CD4-positive, alpha-beta T cell treated with Interleukin-15 for 4 hours (primary cell): ENCODE data around the gene BMPR1A.

Experiments
- DNase-seq: peaks from one replicate; pipeline ENCODE4 v3.0.0-alpha.2; 2020; ENCODE audit warnings: low spot score

Gene BMPR1A

DNA sequence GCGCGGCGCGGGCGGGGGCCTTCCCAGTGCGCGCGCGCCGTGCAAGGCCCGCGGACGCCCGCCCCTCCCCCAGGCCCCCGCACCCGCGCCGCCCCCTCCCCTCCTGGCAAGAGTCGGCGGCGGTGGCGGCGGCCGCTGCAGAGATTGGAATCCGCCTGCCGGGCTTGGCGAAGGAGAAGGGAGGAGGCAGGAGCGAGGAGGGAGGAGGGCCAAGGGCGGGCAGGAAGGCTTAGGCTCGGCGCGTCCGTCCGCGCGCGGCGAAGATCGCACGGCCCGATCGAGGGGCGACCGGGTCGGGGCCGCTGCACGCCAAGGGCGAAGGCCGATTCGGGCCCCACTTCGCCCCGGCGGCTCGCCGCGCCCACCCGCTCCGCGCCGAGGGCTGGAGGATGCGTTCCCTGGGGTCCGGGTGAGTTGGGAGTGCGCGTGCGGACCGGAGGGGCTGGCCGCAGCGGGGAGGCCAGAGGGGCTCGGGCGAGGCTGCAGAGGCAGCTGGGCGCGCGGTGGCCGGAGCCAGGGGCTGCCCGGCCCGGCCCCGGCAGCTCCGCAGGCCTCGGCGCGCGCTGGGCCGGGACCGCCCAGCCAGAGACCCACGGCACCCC, at the start of gene BMPR1A:
BMPR1A (plus strand) TSS at position 109 of the 602 bp plus-strand sequence. CDS start 119,400 bp downstream, outside the sequence.
- no peak for DNase-seq

DNA sequence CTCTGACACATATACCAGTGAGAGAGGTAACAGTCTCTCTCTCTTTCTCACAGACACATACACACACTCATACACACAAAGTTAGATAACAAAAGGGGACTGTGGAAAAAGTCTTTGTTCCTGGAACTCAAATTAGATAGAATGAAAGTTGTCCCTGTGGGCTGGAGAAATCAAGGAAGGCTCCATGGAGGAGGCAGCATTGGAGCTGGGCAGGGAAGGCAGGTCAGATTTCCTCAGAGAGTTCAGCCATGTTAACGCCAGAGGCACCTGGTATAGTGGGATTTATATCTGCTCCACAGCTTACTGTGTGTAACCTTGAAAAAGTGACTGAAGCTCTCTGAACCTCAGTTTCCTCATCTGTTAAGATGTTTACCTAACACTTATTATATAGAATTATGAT, 49.4 kb upstream of the BMPR1A start:
- no peak for DNase-seq

DNA sequence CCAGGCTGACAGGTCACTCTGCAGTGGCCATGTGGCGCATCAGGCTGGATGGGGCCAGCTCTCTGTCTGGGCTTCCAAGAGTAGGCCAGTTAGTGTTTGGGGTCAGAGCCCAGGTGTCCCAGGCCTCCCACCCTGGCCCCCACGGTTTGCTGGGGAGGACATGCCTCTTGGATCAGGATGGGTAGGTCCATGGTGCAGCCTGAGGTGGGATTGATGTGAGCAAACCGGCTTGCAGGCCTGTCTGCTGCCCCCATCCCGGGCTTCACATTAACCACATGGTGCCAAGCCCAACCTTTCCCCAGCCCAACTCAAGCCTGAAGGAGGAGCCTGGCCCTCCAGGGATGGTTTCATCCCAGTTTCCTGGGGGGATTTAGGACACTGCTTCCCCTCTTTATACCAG, 48.9 kb upstream of the BMPR1A start:
- no peak for DNase-seq

DNA sequence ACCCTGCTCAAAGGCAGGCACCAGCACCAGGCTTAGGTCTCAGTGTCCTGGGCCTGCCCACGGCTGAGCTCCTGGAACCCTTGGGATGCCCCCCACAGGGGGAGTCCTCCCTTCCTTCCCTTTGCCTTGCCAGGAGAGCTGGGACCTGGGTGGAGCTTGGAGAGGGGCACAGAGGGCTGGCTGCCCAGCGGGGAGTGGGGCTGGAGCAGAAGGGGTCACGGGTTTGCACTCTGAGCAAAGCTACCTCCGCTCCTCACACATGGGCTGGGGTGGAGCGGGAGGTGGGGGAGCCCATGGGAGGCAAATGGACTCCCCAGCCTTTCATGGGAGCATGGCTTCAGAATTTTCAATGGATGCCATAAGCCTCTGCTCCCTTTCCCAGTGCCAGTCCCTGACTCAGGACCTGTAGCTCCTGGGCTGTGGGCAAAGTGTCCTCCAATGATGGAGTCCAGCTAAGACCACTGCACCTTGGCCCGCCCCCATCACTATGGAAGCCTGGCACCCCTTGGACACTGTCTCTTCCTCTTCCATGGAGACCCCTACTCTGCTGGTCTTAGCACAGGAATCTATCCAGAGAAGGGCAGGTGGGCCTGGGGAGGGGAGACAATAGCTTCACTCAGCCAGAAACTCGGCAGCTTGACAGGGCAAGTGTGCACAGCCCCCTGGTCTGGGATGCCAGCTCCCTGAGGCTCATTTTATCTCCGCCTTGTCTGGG, 48.2 kb upstream of the BMPR1A start:
- DNase-seq = no peak

DNA sequence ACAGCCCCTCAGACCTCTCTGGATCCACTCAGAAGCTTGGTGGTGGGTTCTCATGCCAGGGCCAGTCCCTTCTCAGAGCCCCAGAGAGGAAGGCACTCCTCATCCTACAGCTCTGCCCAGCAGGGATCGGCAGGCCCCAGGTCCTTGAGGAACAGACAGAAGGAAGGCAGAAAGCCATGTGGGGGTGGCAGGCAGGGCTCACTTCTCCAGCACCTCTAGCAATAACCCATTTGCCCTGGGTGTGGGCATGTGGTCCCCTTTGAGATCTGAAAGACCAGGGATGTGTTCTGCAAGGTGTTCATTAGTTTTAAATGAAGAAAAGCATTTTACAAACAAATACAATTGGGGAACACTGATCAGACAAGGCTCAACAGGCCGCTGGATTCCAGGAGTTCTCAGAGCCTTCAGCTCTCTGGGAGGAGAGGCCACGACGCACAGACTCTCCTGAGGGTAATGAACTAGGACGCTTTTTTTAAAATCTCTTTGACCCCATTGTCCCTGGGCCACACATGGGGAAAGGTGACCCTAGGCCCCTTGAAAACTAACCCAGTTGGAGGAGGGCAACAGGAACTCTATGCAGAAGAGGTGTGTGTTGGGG, 47.5 kb upstream of the BMPR1A start:
- DNase-seq = no peak

DNA sequence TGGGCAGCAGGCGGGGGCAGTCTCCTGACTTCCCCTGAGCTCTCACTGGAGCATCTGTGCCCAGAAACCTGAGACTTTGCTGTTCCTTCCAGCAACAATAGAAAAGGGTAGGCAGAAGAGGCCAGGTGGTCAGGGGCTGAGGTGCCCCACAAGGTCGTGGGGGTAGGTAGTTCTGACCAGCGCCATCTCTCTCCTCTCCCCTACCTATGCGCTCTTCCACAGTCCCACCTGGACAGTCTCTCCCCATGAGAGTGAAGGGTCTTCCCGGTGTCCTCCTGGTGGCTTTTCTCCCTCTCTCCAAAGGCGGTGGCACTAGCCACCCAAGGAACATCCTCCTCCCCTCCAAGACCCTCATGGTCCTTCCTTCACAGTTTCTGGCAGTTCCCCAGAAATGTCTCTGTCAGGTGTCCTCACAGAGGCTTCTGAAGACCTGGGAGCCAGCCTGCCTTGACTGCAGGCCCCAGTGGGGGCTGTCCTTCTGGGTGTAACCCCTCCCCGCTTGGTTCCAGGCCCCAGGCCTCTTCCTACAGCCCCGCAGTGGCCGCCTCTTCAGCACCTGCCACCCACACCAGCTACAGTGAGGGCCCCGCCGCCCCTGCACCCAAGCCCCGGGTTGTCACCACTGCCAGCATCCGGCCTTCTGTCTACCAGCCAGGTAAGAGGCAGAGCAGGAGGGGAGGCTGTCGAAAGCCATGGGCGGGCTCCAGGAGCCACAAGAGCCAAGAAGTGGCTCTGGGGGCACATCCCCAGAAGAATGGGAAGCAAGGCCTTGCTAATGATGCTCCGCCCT, 46.8 kb upstream of the BMPR1A start:
- no peak for DNase-seq

DNA sequence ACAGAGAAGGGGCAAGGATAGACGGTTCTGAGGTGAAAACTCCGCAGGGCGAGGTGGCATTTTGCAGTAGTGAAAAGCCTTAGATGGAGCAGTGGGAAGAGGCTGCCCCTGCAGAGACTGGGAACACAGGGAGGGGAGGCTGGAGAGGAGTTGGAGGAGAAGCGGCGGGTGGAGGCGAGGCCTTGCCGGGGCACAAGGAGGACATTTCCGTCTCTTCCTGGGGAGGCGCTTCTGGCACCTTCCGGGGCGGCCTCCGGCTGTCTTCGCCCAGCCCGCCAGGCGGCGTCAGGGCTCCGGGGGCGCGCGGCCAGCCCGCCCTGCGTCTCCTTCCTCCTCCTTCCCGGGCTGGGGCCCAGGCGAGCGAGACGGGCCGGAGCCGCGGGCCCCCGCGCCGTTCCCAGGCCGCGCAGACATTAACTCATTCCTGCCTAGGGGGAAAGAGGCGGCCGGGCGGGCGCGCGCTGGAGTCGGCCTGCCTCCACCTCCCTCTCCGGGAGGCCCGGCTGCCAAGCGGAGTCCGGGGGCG, 45.4 kb upstream of the BMPR1A start:
- DNase-seq = peak; percentile 87

DNA sequence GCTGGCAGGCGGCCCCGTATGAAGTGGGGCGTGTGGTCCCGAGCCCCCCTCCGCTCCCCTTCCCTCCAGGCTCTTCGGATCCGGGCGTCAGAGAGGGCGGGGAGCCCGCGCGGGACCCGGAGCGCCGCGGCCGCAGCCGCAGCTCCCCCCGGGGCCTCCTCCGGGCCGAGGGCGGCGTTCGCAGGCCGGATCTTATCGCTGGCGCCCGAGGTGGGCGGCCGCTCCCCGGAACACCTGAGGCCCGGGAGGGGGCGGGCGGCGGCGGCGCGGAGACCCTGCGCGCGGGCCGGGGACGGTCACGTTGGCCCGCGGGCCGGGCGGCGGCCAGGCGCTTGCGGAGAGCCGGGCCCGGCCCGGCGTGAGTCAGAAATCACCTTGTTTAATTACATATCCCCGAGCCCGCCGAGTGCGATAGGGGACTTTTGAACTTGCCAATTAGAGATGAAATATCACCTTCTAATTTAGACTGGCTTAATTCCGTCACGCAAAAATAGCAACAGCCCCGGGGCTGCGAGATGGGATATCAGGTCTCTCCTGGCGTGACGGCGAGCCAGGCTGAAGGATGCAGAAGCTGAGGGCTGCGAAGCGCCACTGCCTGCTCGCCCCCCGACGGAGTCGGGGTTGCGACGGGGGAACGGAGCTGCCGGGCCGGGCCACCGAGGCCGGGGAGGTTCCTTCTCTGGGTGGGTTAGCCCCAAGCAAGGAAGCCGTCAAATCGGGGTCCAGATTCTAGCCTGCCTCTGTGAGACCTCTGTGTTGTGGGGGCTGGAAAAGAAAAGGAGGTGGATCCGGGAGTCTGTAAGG, 44.7 kb upstream of the BMPR1A start:
- peak; percentile 39 for DNase-seq

DNA sequence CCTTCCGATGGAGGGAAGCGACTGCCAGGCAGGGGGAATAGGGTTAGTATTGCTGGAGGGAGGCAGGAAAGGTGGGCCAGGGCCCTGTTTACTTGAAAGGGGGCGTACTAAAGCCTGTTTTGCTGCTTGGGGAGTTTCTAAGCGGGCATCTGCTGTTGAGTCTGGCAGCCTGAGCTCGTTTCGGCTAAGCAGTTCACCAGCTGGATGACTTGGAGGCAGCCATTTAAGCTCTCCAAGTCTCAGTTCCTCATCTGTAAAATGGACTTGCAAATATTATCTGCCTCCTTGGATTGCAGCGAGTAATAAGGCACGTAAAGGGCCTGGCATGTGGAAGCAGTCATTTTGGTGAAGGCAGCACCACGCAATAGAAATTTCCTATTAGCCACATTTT, 44.1 kb upstream of the BMPR1A start:
- no peak for DNase-seq

DNA sequence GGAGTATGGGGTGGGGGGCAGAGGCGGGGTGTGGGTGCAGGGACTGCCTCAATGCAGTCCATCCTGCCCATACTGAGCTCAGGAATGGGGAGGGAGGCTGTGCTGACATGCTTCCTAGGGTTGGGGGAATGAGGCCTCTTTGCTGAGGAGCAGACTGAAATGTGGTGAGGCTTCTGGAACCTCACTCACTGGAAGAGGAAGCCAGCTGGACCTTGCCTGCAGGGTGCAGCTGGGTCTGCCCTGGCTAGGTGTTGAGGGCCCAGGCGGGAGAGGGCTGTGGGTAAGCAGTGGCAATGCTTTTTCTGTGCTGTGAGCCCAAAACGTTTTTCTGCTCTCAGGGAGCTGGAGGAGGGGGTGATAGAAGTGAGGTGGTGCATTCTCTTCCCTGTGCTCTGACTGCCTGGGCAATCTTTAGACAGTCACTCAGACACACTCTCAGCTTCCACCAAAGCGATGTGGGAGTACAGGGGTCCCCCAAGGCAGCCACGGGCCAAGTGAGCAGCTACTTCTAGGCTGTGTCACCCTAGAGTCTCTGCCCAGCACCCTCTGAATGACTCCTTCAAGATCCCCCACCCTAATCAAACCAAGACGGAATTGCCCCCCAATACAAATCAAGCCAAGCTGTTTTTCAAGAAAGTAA, 41.1 kb upstream of the BMPR1A start:
- no peak for DNase-seq

DNA sequence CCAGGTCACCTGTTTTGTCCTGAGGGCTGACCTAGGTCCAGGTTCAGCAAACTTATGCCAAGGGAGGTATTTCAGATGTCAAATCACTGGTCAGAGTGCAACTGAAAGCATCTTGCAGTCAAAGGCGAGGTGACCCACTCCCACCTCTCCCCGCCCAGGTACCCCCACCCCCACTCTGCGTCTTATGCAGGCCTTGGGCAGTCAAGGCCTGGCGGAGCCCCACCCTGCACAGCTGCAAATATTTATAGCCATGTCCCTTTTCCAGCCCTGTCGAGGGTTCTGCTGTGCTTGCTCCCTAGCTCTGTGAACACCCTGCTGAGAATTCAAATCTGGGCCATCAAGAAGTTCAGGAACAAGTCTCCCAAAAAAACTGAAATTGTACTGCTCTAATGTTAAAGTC, 40.6 kb upstream of the BMPR1A start:
- no peak for DNase-seq

DNA sequence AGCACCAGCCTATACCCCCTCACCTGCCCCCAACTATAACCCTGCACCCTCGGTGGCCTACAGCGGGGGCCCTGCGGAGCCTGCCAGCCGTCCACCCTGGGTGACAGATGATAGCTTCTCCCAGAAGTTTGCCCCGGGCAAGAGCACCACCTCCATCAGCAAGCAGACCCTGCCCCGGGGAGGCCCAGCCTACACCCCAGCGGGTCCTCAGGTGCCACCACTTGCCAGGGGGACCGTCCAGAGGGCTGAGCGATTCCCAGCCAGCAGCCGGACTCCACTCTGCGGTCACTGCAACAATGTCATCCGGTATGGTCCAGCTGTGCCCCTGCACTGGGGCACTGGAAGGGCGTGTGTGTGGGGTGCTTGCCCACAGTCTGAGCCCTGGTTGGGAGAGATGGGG, 40.0 kb upstream of the BMPR1A start:
- no peak for DNase-seq

DNA sequence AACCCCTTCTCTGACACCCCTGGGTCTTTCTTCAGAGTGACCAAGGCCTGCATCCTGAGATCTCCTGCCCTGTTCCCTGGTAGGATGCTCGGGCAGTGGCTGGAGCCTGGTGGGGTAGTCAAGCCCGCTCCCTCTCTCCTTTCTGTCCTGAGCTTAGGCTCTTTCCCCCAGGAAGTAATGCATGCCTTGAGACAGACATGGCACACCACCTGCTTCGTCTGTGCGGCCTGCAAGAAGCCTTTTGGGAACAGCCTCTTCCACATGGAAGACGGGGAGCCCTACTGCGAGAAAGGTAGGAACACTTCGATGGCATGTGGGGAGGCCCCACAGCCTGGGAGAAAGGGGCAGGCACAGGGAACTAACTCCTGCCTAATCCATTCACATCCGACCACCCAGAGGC, 37.9 kb upstream of the BMPR1A start:
- no peak for DNase-seq

DNA sequence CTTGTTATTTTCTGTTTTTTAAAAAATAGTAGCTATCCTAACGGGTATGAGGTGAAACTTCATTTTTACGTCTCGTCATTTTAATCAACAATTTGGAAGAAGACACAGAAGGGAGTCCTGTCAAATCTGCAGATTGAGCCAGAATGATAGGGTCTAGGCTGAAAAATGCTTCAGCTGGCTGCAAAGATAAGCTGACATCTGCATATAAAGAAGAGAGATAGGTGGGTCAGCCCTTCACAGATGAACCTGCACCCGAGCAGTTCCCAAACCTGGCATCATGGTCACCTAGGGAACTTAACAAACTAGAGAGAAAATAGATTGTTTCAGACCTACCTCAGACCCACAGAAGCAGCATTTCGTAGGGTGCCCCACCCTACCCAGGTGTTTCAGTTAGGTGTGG, 35.2 kb upstream of the BMPR1A start:
- no peak for DNase-seq

DNA sequence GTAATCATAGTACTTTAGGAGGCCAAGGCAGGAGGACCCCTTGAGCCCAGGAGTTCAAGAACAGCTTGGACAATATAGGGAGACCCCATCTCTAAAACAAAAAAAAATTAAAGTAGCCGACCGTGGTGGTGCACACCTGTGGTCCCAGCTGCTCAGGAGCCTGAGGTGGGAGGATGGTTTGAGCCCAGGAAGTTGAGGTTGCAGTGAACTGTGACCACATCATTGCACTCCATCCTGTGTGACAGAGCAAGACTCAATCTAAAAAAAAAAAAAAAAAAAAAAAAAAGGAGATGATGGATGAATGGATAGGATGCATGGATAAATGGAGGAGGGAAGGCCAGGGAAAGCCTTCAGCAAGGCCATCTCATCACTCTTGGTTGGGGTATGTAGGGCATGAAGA, 33.4 kb upstream of the BMPR1A start:
- no peak for DNase-seq

DNA sequence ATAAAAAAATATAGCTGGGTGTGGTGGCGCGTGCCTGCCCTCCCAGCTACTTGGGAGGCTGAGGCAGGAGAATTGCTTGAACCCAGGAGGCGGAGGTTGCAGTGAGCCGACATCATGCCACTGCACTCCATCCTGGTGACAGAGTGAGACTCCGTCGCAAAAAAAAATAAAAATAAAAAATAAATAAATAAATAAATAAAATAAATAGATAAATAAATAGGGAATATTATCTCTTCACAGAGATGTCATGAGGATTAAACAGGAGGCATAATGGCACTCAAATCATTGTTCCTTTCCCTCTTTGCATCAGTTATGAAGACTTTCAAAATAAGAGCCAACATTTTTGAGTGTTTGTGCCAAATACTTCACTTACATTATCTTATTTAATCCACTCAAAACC, 32.0 kb upstream of the BMPR1A start:
- DNase-seq = no peak

DNA sequence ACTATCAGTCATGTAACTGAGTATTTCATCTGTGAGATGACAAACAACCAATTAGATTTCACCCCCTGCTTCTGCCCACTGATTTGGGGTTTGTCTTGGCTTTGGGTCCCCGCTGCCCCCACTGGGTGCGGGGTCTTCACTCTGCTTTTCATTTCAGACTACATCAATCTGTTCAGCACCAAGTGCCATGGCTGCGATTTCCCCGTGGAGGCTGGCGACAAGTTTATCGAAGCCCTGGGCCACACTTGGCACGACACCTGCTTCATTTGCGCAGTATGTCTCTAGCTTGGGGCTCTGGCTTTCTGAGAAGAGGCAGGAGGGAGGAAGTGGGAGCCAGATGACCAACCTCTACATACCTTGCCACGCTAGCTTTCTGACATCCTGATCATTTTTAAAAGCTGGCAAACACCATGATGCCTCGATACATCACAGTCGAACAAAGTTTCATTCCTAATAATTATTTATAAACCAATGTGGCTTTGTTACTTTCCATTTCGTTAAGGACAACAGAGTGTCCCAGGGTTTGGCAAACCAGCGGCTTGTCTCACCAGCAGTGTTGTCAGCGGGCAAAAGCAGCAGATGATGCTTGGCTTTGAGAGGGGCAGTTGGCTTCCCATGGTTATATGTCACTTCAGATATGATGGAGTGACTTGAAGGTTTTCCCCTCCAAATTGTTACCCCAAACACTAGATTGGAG, 30.3 kb upstream of the BMPR1A start:
- no peak for DNase-seq

DNA sequence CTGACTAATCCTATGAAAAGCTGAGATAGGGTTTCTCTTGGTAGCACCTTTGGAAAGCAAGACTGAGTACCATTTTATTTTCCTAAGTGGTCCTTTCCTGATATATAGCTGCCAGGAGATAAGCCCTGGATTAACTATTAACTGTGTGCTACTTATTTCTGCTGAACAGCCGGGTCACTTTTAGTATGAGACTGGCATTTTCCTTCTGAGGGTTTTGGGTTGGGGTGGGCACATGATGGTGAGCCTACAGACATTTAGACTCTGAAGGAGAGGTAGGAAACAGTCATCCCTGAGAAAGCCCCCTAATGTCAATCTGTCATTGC, 29.8 kb upstream of the BMPR1A start:
- DNase-seq = no peak

DNA sequence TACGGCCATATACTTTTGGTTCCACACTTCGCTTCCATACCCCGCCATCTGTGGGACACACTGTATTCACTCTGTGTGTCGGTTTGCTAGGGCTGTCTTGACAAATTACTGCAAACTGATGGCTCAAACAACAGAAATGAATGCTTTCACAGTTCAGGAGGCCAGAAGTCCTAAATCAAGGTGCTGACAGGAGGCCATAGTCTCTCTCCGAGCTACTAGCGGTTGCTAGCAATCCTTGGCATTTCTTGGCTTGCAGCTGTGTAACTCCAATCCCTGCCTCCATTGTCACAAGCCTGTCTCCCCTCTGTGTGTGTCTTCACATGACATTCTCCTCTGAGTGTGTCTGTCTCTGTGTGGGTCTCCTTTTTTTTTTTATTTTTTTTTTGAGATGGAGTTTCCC, 28.9 kb upstream of the BMPR1A start:
- no peak for DNase-seq

DNA sequence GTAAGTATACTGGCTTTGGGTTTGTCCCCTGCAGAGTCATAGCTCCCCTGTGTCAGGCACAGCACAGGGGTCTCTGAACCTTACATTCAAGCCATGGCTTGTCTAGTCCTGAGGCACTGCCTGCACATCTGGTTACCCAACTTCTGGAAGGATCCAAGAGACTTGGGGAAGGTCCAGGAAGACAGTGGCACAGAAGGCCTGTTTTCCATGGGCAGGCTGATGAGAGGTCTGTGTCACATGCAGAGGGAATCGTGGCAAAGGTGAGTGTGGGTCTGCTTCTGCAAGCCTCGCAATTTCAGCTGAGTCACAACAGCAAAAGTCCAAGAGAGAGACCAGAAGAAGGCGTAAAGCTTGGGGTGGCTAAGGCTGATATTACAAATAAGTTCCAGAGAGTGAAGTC, 28.4 kb upstream of the BMPR1A start:
- DNase-seq = no peak

DNA sequence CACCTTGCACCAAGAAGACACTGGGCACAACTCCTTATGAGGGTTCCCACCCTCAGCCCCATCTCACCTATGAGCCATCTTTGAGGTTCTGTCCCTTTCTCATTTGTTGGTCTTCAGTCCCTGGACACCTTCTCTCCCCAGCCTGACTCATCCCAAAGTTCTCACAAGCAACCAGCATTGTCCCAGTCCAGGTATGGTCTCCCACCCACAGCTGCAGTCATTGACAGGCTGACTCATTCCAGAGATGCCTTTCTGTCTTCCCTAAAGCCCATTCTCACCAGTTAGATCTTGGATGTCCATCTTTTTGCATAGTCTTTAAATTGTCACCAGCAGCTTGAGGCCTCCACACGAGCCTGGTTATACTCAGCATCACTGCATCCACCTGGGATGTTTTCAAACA, 26.7 kb upstream of the BMPR1A start:
- no peak for DNase-seq
